ENCODE results near the gene PHPT1.

PHPT1 gene

GRCh38 chr9:136888454-136888853 is 39.2 kb downstream of the PHPT1 start:
- DNase-seq (ENCODE audit: extremely low spot score): no peak
- TF ChIP-seq CTCF (IDR thresholded peaks at IDR 0.05; ENCODE audit: control extremely low read depth, extremely low read depth, low read depth, missing control alignments): no peak
- ChIA-PET POLR2A (interaction anchor here (0.7 kb wide), 1 partner anchor 366 kb away, joined by 3 read pairs; no protein-coding TSS in a partner anchor), CTCF (interaction anchor here (1.1 to 1.8 kb wide), 2 partner anchors 10 to 46 kb away, joined by 3 to 10 read pairs; no protein-coding TSS in a partner anchor)

- TF ChIP-seq CTCF (IDR thresholded peaks at IDR 0.05; ENCODE audit: control extremely low read depth, extremely low read depth, low read depth, missing control alignments): no peak
- no peak for DNase-seq (ENCODE audit: extremely low spot score)
- CTCF ChIA-PET: interaction anchor here (1.1 to 1.8 kb wide), 3 partner anchors 9 to 347 kb away, joined by 3 to 10 read pairs (median 4); no protein-coding TSS in a partner anchor
- POLR2A ChIA-PET: no interaction called here
Measured at GRCh38 chr9:136889858-136890257, 40.6 kb downstream of the PHPT1 start.

GRCh38 chr9:136890661-136891060 is 41.5 kb downstream of the PHPT1 start:
- TF ChIP-seq CTCF (IDR thresholded peaks at IDR 0.05; ENCODE audit: control extremely low read depth, extremely low read depth, low read depth, missing control alignments): no peak
- POLR2A ChIA-PET: no interaction called here
- CTCF ChIA-PET: interaction anchor here (1.0 to 1.7 kb wide), 3 partner anchors 11 to 346 kb away, joined by 3 to 4 read pairs (median 3); partner anchors contain the start of gene AJM1
- no peak for DNase-seq (ENCODE audit: extremely low spot score)

GRCh38 chr9:136896027-136896426 is 46.8 kb downstream of the PHPT1 start:
- no peak for DNase-seq (ENCODE audit: extremely low spot score)
- ChIA-PET POLR2A (no interaction called here), CTCF (interaction anchor here (0.7 kb wide), 1 partner anchor 17 kb away, joined by 3 read pairs; no protein-coding TSS in a partner anchor)
- TF ChIP-seq CTCF (IDR thresholded peaks at IDR 0.05; ENCODE audit: control extremely low read depth, extremely low read depth, low read depth, missing control alignments): no peak

GRCh38 chr9:136898483-136899100 is 49.4 kb downstream of the PHPT1 start:
- ChIA-PET POLR2A (interaction anchor here (1.4 kb wide), 1 partner anchor 12 kb away, joined by 3 read pairs; the partner anchor contains the start of gene TRAF2), CTCF (interaction anchor here (1.0 to 3.0 kb wide), 8 partner anchors 9 to 137 kb away, joined by 3 to 10 read pairs (median 4); partner anchors contain the start of gene AJM1)
- no peak for TF ChIP-seq CTCF (IDR thresholded peaks at IDR 0.05; ENCODE audit: control extremely low read depth, extremely low read depth, low read depth, missing control alignments)
- DNase-seq (ENCODE audit: extremely low spot score): no peak

GRCh38 chr9:136899196-136899595 is 50.0 kb downstream of the PHPT1 start:
- POLR2A ChIA-PET: no interaction called here
- peak; percentile 28 for TF ChIP-seq CTCF (IDR thresholded peaks at IDR 0.05; ENCODE audit: control extremely low read depth, extremely low read depth, low read depth, missing control alignments)
- DNase-seq (ENCODE audit: extremely low spot score): peak; percentile 54
- CTCF ChIA-PET: interaction anchor here (1.0 to 3.0 kb wide), 6 partner anchors 8 to 136 kb away, joined by 3 to 10 read pairs (median 4); partner anchors contain the start of gene AJM1

Data from GM10248 (cell line).